ENCODE data around the gene RUNX2.

The RUNX2 gene

DNA sequence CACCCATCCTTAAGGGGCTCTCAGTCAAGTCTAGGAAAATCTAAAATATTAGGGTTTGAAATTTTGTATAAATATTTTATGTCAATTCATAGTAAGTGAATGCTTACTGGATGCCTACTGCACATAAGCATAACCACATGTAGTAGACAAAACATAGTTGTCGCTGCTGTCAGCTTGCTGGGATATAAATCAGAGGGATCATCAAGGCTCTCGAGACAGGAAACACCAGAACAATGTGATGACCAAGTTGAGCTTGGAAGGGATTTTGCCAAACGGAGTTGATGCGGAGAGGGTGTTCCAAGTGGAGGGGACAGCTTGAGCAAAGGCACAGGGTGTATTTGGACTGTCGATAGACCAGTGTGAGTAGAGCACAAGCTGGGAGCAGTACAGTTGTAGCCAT is 155.4 kb downstream of the RUNX2 start:
- DNase-seq (ENCODE audit: low read depth): no peak

DNA sequence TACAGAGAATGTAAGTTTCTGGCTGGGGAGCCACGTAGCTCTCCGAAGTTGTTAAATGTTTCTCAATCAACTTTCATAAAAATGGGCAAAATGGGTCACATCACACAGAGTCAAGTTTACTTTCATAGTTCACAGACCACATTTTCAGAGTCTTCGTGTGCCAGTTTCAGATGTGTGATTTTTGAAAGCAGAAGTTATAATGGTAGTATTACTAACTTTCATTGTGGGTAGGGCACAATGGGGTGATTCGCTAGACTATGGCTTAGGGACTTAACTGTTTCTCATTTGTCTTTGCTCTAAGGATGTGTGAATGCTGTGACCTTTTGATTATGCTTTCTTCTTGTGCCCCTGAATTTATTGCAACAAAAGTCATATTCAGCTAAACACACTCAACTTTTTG is 158.6 kb downstream of the RUNX2 start:
- no peak for DNase-seq (ENCODE audit: low read depth)

DNA sequence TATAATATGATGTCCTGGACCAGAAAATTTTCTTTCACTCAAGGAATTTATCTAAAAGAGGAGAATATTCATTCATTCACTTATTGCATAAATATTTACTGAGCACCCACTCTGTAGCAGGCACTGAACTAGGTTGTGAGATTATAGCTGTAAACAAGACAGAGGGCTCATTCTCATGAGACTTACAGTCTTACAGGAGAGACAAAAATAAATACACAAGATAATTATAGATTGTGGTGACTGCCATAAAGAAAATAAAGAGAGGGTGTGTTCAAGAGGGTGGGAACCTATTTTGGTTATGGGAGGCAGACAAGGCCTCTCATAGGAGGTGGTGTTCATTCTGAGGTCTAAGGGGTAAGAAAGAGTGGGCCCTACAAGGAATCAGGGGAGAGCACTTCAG is 159.5 kb downstream of the RUNX2 start:
- DNase-seq (ENCODE audit: low read depth): no peak

DNA sequence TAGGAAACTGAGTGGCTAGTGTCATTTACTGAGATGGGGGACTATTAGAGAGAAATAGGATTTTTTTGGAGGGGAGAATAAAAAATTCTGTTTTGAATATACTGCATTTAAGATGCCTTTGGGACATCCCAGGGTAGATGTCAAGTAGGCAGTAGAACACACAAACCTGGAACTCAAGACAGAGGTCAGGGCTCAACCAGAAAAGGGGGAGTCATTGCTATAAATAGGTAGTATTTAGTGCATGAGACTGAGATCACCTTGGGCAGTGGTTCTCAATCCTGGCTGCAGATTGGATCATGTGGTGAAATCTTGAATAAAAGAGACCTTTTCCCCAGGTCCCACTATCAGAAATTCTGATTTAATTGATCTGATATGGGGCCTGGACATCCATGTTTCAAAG is 160.1 kb downstream of the RUNX2 start:
- no peak for DNase-seq (ENCODE audit: low read depth)

DNA sequence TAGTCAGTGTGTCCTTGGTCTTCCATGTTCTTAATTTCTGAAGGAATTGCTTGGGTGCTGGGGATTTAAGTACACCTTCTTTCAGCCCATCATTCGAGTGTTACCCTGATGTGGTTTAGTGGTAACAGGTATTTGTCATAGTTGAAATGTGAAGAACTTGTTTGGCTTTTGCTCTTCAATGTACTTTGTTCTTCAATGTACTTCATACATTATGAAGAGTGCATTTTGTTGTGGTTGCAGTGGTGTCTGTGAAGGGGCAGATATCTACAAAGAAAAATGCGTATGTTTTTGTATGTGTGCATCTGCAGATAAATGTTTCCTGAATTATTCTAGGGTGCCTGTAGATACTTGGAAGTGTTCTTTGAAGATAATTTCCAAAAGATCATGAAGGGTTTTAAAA is 160.8 kb downstream of the RUNX2 start:
- DNase-seq (ENCODE audit: low read depth): no peak

DNA sequence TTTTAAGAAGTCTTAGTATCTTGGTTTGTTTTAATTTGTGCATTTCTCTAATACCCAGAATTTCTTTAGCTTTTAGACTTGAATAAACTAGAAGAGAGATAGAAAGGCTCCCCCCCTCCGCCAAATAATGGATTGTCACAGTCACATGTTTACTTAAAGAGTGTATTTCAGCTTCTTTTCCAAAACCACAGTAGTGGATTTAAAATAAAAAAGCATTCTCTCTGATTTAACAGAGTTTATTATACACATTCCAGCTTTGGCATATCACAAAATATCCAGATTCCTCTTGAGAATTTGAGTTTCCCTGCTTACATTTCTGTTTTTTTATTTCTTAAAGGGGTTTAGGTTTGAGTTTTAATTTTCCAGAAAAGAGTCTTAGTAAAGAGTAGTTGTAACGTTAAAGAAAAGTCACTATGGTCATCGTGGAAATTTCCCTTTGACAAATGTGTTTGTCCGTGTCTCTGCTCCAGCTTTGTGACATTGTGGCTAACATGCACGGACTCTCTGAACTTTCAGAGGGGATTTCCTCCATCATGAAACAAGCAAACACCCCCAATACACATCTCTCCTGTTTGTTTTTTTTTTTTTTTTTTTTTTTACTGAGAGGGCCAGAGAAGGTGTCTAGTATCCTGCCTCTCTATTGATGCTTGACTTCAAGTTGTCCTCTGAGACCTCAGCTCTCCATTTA is 163.1 kb downstream of the RUNX2 start:
- DNase-seq (ENCODE audit: low read depth): no peak

DNA sequence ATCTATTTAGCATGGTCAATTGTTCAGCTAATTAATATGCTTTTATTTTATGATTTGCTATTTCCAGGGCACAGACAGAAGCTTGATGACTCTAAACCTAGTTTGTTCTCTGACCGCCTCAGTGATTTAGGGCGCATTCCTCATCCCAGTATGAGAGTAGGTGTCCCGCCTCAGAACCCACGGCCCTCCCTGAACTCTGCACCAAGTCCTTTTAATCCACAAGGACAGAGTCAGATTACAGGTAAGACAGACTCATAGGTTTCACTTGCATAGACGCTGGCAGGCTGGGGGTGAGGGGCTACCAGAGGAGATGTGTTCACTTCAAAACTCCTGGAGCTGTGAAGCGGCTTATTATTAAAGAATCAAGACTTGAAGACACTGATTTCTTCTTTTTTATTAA is 163.7 kb downstream of the RUNX2 start:
- no peak for DNase-seq (ENCODE audit: low read depth)

DNA sequence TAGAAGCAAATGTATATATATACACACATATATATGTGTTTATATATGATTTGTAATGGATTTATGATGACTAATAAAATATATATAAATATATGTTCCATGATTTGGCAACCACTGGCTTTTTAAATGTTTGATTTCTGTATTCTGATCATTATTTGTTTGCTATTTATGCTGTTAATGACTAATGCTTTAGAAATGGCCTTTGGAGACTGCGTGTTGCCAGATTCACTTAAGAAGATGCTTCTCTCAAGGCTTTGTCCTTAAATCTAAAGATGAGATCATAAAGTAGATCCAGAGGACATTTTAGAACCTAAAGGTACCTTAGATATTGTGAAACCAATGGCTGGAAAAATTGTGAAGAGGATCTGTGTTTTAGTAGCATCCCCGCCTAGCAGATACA is 165.6 kb downstream of the RUNX2 start:
- DNase-seq (ENCODE audit: low read depth): no peak

DNA sequence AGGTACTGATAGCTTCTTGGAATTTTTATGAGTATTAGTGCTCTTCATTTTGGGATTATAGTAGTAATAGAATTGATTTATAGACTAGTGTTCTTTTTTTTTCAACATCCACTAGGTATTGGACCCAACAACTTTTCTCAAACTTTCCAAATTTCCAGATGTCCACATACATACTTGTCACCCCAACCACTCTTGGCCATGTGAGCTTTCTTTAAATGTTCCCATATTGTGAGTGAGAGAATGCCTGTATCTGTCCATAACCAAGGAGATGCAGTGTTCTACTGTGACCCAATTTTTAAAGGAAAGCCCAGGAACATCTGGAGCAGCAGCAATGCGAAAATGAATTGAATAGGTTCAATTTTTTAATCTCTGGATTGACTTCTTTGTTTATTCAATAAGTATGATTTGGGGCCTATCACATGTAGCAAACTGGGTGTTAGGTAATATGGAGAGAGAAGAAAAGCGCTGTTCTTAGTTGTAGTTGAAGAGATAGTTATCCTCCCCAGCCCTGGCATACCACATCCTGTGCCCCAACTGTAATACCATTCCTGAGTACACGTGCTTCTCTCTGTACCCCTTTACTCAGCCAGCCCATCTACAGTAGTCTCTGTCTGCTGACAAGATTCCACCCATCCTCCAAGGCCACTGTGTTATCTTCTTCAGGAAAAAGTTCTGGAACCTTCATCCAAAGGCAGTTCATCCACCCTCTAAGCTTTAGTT is 166.4 kb downstream of the RUNX2 start:
- no peak for DNase-seq (ENCODE audit: low read depth)

DNA sequence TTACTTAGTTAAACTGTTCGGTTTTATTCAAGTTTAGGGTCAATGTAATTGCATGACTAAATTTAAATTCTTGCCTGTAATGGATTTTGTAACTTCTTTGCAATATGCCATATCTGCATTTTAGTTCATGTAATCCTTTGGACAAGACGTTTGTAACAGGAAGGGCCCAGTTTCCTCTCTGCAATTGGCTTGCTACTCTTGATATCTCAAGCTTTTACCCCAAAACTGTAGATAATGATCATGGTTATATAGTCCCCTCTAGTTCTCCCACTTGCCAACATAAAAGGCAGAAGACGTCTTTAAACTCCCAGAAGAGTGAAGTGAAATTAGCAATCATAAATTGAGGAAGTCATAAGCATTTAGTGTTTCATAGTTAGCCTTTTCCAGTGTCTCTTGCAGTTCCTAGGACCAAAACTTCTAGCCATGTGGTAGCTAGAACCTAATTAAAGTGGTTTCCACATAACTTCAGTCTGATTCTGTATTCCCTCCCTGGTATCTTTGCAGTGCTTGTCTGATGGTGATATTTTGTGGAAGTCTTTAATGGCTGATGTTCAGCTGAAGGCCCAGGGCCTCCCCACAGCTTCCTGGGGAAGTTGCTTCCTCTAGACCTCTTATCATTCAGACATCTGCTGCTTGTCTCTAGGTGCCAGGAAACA is 167.4 kb downstream of the RUNX2 start:
- no peak for DNase-seq (ENCODE audit: low read depth)

DNA sequence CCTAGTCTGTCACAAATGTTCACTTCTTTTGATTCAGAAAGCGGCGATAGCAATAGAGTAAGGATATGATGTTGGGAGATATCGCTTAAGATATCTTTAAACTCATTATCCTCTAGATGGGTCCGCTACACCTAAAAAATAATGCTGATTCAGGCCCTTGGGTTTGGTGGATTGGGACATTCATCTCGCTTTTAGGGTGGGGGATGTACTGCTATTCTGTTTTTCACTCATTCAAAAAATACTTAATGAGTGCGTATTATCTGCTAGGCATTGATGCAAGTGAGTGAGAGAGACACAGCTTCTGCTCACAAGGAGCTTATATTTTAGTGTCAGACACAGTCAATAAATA is 167.9 kb downstream of the RUNX2 start:
- DNase-seq (ENCODE audit: low read depth): no peak

DNA sequence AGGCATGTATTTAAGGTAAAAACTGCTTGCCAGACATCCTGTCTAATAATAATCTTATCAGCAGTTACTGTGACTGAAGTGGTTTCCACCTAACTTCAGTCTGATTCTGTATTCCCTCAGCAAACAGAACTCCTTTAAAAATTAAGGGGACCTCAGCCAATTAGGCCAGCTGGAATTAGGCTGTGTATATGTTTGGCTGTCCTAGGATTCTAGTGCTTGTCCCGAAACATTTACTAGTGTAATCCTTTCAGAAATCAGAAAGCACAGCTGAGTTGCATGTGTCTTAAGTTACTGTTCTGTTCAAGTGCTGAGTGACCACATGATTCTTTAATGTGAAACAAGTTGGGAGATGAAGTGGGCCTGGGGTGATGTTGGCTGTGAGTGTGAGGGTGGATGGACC is 170.5 kb downstream of the RUNX2 start:
- no peak for DNase-seq (ENCODE audit: low read depth)

DNA sequence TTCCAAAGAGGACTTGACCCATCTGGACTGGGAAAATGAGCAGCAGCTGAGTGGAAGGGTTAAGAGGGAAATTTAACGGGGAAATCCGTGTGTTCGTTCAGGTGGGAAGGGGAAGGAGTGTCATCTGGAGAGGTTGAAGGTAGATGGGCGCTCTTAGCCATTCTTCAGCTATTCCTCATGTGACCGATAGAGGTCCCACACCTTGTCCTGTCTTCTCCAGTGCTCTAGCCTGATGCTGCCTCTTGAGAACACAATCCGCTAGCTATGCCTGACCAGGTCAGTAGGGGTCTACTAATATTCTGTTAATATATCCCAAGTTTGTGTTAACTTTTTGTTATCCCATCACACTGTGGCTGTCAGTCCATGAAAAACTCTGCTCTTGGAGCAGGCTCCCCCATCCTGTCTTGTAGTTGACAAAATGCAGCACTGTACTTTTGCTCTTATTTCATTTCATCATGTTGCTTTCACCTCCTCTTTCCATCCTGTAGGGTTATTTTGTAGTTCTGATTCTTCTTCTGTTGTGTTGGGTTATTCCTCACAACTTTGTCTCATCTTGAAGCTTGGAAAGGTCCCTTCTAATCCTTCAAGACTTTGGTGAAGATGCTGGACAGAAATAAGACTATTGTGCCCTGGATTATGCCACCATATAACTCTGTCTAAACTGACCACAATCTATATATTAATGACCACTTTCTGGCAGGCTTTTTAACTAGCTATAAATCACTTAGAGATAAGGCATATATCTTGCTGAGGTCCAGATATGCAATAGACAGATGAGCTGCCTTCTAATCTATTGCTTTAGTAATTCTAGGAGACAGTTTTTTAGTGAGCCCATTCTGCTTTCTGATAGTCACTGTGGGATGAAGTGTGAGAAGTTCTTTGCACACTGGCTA is 173.0 kb downstream of the RUNX2 start:
- no peak for DNase-seq (ENCODE audit: low read depth)

DNA sequence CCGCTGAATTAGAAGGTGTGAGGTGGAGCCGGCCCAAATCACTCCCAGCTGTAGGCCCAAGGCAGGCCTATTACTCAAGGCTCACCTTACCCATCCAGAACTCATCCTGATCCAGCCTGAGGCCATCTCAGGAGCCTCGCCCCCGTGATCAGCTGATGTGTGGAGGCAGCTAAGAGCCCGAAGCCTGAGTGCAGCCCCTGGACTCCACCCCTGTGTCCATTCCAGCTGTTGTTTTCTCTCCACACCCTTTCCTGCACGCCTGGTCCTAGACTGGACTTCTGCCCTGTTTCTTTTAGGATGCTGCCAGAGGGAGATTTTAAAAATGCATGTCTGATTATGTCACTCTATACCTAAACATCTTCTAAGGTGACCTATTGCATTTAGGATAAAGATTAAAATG is 174.3 kb downstream of the RUNX2 start:
- no peak for DNase-seq (ENCODE audit: low read depth)

DNA sequence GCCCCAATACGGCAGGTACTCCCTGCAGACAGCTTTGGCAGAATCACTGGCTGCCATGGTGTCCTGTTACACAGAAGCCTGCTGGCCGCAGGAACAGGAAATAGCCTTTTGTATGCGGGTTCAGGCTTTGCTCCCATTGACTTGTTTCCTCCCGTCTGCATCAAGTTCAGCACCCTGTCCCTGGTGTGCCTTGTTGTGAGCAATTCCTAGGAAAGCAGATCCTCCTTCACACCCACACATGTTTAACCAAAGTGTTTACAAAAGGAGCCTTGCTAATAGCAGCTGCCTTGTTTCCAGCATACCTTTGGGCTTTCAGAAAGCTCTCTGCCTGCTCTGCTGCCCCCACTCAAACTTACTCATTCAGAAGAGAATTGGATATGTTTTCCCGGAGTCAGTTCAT is 176.8 kb downstream of the RUNX2 start:
- no peak for DNase-seq (ENCODE audit: low read depth)

DNA sequence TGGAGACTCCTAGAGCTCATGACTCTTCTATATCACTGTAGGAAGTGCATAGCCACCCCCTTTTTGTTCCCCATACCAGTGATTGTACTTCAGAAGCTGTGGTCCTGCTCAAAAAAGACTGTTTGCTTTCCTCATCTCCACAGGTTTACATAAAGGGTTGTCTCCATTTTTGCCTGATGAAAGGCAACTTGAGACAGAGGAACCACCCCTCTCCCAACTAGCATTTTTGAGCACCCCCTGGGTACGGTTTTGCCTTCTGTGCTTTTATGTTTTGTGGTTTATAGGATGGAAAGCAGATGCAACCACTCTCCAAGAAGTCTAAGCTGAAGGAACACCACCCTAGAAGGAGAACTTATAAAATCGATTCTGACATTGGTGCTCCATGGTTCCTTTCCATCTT is 177.3 kb downstream of the RUNX2 start:
- no peak for DNase-seq (ENCODE audit: low read depth)

DNA sequence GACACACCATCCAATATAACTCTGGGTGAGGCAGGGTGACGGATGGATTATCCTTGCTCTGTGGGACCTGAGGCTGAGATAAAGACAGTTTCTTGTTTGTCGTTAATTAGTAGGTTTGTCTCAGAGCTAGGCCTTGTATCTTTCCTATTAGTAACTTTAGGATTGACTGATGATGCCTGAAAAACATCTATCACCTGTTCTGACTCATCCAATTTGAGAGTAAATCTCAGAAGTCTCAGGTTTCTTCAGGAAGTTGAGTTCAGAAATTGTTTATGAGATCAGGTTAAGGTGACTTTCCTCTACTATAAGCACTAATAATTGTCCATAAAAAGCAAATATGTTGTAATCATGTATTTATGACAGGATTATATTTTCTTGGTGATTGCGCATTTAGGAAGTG is 179.1 kb downstream of the RUNX2 start:
- DNase-seq (ENCODE audit: low read depth): no peak

DNA sequence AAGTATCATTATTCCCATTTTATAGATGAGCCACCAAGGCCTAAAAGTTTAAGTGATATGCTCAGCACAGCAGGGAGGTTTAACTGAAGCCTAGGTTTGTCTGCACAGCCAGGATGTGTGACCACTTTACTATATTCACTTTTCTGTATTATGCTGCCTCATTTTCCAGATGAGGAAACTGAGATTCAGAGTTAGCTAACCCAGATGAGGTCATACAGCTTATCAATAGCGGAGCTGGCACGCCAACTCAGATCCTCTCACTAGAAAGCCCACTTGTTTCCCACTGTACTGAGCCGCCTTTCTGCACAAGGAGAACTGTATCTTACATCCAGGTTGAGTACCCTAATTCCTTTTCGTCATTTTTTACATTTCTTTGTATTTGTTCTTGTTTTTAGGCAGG is 181.3 kb downstream of the RUNX2 start:
- DNase-seq (ENCODE audit: low read depth): no peak

DNA sequence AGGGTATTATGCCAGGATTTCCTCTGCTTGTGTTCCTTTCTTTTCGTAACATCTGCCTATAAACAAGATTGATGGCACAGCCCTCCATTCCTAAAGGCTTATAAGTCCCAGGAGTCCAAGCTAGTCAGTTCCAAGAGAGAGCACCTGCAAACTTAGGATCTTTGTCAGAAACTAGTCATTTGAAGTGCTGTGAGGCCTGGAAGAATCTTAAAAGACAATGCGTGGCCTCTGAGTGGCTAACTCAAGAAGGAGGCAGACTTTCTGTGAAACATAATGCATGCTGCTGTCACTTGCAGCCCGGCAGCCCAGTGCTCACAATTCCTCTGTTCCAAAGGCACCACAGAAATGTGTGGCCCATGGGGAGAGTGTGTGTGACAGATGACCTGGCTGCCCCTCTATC is 184.6 kb downstream of the RUNX2 start:
- no peak for DNase-seq (ENCODE audit: low read depth)

DNA sequence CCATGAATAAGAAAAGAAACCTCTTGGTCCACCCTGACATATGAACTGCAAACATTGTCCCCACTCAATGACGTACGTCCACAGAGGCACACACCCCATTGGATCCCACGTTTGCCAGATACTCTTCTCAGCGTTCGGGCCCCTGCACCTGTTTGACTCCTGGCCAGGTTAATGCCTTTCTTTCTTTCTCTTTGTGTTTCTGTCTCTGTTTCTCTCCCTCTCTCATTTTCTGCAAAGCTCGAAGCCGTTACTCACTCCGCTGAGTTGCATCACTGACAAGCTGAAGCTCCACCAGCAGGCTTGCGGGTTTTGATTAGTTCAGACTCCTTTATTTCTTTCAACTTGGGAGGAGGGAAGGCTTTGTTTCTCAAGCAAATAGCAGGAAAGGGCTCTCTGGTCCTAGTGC is 185.1 kb downstream of the RUNX2 start:
- DNase-seq (ENCODE audit: low read depth): no peak

DNA sequence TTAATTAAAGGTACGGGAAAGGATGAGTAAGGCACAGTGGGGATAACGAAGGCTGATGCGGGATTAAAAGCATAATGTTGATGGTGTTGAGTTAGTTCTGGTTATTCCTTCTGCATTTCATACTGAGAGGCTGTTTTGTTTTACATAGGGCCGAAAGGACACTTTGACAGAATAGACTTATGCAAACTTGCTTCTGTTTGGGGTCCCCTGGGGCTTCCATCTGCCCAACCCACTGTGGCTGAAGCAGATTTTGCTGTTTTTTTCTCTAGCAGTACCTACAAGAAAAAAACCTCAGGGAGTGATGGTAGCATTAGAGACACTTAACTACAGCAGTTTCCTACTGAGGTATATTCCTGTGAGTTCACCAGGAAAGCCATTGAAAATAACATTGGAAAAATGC is 185.7 kb downstream of the RUNX2 start:
- DNase-seq (ENCODE audit: low read depth): no peak

DNA sequence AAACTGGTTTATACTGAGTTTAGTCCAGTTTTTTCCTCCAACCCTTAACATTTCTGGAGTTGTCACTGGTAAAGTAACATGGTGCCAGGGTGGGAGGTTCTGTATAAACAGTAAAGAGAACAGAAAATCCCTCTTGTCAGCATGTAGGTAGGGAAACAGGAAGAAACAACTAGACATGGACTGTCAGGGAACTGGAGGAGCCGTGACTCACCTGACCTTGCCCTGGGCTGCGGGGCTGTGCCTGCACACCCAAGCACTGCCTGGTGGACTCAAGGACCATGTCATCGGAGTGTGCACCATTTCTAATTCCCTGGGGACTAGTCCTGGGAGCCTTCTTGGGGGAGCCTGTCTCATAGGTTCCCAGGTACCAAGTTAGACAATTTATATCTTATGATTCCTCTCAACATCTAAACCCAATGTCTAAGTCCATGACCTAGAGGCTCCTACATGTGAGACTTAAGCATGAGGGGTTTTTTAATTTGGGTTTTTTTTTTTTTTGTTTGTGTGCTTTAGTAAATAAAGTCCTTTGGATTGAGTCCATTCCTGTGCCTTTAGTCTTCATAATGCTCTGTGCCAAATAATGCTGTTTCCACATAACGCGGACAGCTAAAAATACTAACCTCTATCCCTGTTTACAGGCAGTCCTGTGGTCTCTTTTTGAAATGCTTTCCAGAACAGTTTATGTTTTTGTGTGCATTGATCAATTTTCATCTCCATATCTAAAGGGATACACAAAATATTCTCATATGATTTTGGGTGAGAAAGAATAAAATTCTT is 186.5 kb downstream of the RUNX2 start:
- DNase-seq (ENCODE audit: low read depth): no peak

All from activated T-cell treated with anti-CD3 and anti-CD28 coated beads for 24 hours (primary cell).